DMS114 treated with DMSO at 0.1 percent for 48 hours (cell line): ENCODE data around the gene TMEM132C.

ENCODE experiments used
- DNase-seq: peaks from one replicate; lab custom pipeline; 2025; ENCODE audit not compliant: unreplicated experiment; lab: John Stamatoyannopoulos, UW

Gene TMEM132C

GRCh38 chr12:128288357-128288756, 21.4 kb downstream of the TMEM132C start:
- no peak for DNase-seq

GRCh38 chr12:128288896-128289295, 21.9 kb downstream of the TMEM132C start:
- no peak for DNase-seq

- DNase-seq = no peak
Observed at GRCh38 chr12:128290938-128291337, 24.0 kb downstream of the TMEM132C start.

DNA sequence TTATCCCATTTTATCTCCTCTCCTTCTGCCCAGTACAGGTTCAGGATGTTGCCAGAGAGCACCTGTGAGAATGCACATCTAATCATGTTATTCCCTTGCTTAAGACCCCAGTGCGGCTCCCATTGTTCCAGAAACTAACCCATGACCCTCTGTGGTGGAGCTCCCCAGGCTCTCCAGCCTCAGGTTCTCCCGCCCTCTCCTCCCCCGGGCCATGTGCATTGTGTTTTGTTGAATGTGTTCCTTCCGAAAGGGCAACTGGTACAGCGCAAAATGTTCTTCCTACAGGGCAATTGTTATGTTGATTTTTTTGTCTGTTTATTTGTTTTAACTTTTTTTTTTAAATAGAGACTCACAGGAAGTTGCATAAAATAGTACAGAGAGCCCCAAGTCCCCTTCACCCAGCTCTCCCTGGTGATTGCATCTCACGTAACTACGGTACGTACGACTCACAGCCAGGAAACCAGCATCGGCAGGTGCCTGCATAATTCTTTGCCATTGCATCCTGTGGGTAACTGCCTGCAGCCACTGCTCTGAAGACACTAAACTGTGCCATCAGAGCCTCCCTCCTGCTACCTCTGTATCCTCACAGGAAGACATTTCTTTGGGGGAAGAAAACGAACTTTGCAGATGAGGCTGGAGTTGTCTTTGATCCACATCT, 31.2 kb downstream of the TMEM132C start:
- DNase-seq = no peak

- no peak for DNase-seq
Observed at GRCh38 chr12:128305336-128305892, 38.4 kb downstream of the TMEM132C start.

DNA sequence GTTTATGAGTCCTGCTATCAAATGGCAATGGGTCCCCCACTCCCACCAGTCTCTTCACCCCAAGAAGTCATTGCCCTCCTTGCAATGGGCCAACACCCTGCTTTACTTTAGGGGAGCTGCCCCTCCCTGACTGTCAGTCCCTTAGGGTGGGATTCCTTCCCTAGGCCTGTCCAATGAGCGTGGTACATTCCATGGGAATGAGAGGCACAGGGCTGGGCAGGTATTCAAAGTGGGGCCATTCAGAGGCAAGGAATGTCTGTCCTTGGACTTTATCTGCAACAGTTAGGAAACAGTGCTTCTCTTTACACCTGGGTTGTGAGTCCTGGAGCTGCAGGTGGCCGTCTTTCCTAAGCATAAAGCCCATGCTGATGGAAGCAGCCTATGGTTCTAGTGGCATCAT, 40.8 kb downstream of the TMEM132C start:
- no peak for DNase-seq

DNA sequence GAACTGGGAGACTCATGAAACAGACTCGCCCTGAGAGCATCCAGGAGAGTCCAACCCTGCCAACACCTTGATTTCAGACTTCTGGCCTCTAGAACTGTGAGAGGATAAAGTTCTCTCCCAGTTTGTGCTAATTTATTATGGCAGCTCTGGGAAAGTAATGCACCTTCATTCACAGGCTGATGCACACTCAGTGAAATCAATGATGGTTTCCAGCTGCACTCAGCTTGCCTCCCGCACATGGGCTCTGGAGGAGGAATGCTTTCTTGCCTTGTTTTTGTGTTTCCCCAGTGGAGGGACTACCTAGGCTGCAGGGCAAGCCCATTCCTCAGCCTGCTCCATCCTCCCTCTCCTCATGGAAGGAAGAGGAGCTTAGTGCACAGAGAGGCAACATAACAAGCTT, 45.7 kb downstream of the TMEM132C start:
- no peak for DNase-seq

DNA sequence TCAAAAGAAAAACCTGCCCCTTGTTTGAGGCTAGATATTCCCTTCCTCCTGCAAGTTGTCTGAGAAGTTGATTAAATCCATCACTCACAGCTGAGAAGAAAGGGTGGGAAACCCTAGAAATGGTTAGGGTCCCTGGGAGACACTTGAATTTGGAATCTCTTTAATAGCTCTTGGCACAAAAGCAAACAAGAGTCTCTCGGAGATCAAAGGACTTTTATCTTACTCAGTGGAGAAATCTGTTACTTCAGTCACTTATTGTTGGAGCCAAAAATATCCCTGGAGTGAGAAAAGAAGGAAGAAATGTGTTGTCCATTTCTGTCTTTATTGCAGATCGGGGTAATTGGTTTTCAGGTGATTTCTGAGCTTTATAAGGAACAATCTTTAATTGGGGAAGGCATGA, 47.0 kb downstream of the TMEM132C start:
- DNase-seq = no peak

GRCh38 chr12:128314611-128315010, 47.6 kb downstream of the TMEM132C start:
- DNase-seq = no peak

- no peak for DNase-seq
Observed at GRCh38 chr12:128316078-128316477, 49.1 kb downstream of the TMEM132C start.

- DNase-seq = no peak
Observed at GRCh38 chr12:128316973-128317526, 50.1 kb downstream of the TMEM132C start.

- no peak for DNase-seq
Observed at GRCh38 chr12:128318341-128318740, 51.4 kb downstream of the TMEM132C start.

GRCh38 chr12:128318946-128319345, 52.0 kb downstream of the TMEM132C start:
- no peak for DNase-seq

GRCh38 chr12:128322341-128322740, 55.4 kb downstream of the TMEM132C start:
- no peak for DNase-seq

DNA sequence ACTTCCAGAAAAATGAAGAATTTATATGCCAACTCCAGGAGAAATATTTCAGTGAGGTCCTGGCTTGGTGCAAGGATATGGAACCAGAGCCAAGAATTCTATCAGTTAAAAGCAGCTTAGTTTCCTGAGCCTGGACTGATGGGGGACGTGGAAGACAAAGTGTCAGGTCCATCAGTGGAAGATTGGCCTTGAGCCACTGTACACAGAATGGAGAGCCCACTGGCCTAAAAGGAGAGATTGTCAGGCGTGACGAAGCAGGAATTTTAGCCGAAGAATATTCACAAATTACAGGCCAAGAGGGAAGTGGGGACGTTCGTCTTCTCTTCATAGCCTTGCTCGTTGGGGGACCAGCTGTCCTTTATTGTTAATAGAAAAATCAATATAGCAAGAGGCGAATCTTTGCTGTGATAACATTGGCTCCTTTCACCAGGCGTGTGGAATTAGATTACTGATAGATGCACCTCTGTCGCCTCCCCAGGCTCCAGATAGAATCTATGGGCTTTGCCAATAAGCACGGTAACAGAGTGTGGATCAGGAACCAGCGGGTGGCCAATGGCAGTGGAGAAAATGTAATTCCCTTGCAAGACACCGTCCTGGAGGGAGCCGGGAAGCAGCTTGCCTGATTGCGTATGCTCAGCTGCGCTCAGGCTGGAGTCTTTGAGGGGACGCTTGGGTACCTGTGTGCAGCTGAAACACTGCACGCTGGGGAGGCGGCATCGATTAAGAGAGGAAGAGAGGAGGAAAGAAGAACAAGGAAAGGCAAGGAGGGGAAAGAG, 56.4 kb downstream of the TMEM132C start:
- DNase-seq = no peak

GRCh38 chr12:128325646-128326045, 58.7 kb downstream of the TMEM132C start:
- no peak for DNase-seq

- no peak for DNase-seq
Observed at GRCh38 chr12:128326406-128326805, 59.4 kb downstream of the TMEM132C start.

- DNase-seq = no peak
Observed at GRCh38 chr12:128328961-128329360, 62.0 kb downstream of the TMEM132C start.

GRCh38 chr12:128336204-128337070, 69.5 kb downstream of the TMEM132C start:
- no peak for DNase-seq

GRCh38 chr12:128337071-128337345, 70.0 kb downstream of the TMEM132C start:
- DNase-seq = no peak

DNA sequence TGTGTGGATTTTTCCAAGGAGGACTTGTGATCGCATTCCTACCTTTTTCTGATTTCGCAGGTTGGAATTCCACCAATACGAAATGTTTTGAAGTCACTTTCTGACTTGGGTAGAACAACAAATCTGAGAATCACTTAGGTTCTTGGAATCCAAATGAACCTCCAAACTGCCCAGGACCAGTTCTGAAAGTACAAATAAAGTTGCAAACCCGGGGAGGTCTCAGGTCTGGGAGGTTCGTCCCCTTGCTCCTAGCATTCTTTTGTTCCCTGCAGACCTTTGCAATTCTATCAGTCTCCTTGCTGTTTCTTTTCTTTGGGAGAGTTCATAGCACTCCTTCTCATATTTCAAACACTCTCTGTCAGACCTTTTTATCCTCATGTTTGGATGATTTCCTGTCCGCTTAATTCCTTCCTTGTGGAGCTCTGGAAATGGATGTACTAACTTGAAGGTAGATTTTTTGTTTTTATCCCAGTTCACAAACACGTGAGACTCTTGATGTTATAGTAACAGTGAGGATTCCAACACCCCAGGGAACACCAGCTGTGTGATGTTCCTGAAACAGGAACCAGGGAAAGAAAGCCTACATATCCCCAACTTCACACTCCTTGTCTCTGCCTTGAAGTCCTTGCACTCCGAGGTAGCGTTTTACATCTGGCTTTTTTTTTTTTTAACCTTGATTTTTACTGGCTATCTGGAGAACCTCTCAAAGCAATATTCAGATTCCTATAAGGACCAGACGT, 70.6 kb downstream of the TMEM132C start:
- DNase-seq = no peak
